HL-60 (cell line): ENCODE measurements around the gene TMCO4.

Experiments
- DNase-seq, 2 experiments: peaks; one replicate each; pipeline ENCODE4 v3.0.0-alpha.2; 2010 to 2020; ENCODE audit warnings: low read depth in 1 of 2, low spot score in 1 of 2
- H3K27ac ChIP-seq: fragments of 250-450 bp; sonication (Bioruptor Pico); replicated peaks from 2 replicates; pipeline ENCODE4 v1.5.1; 2020; ENCODE audit warnings: mild to moderate bottlenecking, moderate library complexity
- H3K27me3 ChIP-seq: fragments of 250-450 bp; sonication (Bioruptor Pico); 2 replicates; pipeline ENCODE4 v1.5.1; 2021; ENCODE audit warnings: mild to moderate bottlenecking, moderate library complexity; ENCODE audit not compliant: insufficient read depth, poor library complexity, severe bottlenecking
- H3K4me3 ChIP-seq: replicated peaks from 2 replicates; pipeline ENCODE4 v1.5.1; 2011; ENCODE audit warnings: mild to moderate bottlenecking, control low read depth, low read length; ENCODE audit not compliant: insufficient read depth
- CTCF ChIP-seq: IDR thresholded peaks from one replicate; pipeline ENCODE4 v1.5.1; 2011; ENCODE audit warnings: low read length, control low read depth, inconsistent platforms; ENCODE audit not compliant: insufficient read depth
- GABPA ChIP-seq: IDR thresholded peaks from 2 replicates; pipeline ENCODE4 v1.6.1; 2012; ENCODE audit warnings: low read depth
- POLR2AphosphoS5 ChIP-seq: IDR thresholded peaks from 2 replicates; pipeline ENCODE4 v1.6.1; 2012; ENCODE audit warnings: low read depth
- REST ChIP-seq: IDR thresholded peaks from 2 replicates; pipeline ENCODE4 v1.6.1; 2012; ENCODE audit warnings: low read depth; ENCODE audit not compliant: insufficient replicate concordance
- SPI1 ChIP-seq: IDR thresholded peaks from 2 replicates; pipeline ENCODE4 v1.6.1; 2012; ENCODE audit warnings: low read depth, mild to moderate bottlenecking, borderline replicate concordance

Gene TMCO4

GRCh38 chr1:19688041-19688842 lies 111.5 kb downstream of the TMCO4 start:
- TF ChIP-seq CTCF (no peak), POLR2AphosphoS5 (no peak), REST (no peak), GABPA (no peak), SPI1 (no peak)
- Histone ChIP-seq H3K27me3 (no peaks in the 10 kb centered on the region), H3K27ac (no peak overlapping the region), H3K4me3 (no peak overlapping the region)
- no peak for DNase-seq

- no peaks in the 10 kb centered on the region for H3K27me3 ChIP-seq
- H3K4me3 ChIP-seq, result no peak overlapping the region
- H3K27ac ChIP-seq, result no peak overlapping the region
- TF ChIP-seq POLR2AphosphoS5 (no peak), SPI1 (no peak), GABPA (no peak), REST (no peak), CTCF (no peak)
- no peak for DNase-seq
These were observed 112.3 kb downstream of the TMCO4 start for GRCh38 chr1:19687414-19687813.

- no peak for DNase-seq
- no peaks in the 10 kb centered on the region for H3K27me3 ChIP-seq
- TF ChIP-seq CTCF (no peak), POLR2AphosphoS5 (no peak), SPI1 (no peak)
- no peak overlapping the region for H3K4me3 ChIP-seq
- H3K27ac ChIP-seq, result no peak overlapping the region
These were observed 113.7 kb downstream of the TMCO4 start for GRCh38 chr1:19685994-19686393.

- no peak overlapping the region for H3K27ac ChIP-seq
- no peak overlapping the region for H3K4me3 ChIP-seq
- TF ChIP-seq REST (no peak), GABPA (no peak), SPI1 (no peak), POLR2AphosphoS5 (no peak), CTCF (no peak)
- no peaks in the 10 kb centered on the region for H3K27me3 ChIP-seq
- DNase-seq, result no peak
These were observed 115.0 kb downstream of the TMCO4 start for GRCh38 chr1:19684677-19685076.
